DMS79 treated with DMSO at 0.1 percent for 48 hours (cell line): ENCODE results near the gene SSTR5.

Experiments used
- DNase-seq: peaks from one replicate; lab custom pipeline; 2025; lab: John Stamatoyannopoulos, UW

The SSTR5 gene

DNA sequence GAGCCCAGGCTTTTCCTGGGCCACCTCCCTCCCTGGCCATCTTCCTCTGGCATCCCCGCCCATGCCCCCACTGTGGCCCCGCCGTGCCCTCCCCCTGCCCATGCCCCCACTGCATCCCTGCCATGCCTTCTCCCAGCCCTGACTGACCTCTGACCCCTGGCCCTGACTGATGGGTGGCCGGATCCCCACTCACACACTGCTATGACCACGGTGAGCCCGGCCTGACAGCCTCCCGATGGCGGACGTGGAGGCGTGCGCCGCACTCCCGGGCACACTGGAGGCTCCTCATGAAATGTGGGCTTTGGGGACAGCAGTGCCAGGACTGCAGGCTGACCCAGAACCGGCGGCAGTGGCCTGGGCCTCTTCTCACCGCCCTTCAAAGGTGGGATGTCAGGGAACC is 34.1 kb downstream of the SSTR5 start:
- no peak for DNase-seq

DNA sequence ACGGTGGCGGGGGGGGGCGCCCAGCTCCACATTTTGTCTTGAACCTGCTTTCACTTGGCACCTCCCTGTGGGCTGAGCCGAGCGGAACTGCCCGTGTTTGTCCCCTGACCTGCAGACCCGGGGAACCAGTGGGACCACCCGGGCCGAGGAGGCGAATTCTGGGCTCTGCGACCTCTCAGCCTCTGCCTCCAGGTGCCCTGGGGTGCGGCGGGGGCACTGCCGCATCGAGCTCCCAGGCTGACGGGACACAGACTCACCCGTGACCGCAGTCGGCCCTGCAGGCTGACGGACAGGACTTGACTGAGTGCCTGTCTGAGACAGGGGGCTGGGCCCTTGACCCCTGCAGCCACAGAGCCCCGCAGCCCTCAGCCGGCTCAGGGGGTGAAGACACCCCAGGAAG is 34.6 kb downstream of the SSTR5 start:
- no peak for DNase-seq

GRCh38 chr16:1107731-1108130 is 35.2 kb downstream of the SSTR5 start:
- no peak for DNase-seq

DNA sequence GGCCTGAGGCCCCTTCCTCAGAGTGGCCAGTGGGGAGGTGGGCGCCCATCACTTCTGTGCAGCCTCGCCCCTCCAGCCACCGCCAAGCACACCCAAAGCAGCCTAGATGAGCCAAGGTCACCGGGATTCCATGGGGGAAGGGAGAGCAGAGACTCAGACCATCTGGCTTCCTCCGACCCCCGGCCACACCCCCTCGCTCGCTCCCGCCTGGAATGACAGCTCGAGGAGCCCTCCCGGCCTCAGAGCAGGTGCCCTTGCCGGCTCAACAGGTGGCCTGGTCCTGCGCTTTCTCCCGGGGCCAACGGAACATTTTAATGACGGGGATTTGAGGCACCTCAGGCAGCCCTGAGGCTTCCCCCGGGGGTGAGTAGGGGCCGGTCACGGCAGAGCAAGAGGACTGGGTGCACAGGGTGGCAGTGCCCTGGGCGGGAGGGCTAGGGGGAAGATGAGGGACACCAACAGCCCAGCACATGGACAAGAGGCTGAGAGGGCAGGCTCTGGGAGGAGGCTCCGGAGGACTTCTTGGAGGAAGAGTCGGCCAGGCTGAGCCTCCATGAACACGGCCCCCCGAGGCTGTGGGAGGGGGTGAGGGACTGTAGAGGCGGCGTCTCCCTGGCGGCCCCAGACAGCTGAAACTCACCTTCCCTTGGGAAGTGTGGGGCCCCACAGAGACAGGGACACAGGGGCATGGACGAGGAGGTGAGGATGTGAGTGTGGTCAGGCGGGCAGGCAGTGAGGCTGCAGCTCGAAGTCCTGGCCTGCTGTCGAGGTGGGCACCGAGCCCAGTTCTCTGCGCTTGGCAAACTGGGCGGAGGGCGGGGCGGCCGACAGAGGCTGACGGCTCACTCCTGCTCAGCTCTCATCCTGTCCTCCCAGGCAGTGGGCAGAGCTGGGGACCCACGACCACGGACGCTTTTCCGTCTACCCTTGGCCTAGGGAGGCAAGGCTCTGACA is 36.0 kb downstream of the SSTR5 start:
- peak; percentile 14 for DNase-seq

GRCh38 chr16:1109648-1110047 is 37.1 kb downstream of the SSTR5 start:
- no peak for DNase-seq

- no peak for DNase-seq
Observed at GRCh38 chr16:1112506-1113184, 40.1 kb downstream of the SSTR5 start.

GRCh38 chr16:1113489-1113888 is 40.9 kb downstream of the SSTR5 start:
- DNase-seq = no peak

DNA sequence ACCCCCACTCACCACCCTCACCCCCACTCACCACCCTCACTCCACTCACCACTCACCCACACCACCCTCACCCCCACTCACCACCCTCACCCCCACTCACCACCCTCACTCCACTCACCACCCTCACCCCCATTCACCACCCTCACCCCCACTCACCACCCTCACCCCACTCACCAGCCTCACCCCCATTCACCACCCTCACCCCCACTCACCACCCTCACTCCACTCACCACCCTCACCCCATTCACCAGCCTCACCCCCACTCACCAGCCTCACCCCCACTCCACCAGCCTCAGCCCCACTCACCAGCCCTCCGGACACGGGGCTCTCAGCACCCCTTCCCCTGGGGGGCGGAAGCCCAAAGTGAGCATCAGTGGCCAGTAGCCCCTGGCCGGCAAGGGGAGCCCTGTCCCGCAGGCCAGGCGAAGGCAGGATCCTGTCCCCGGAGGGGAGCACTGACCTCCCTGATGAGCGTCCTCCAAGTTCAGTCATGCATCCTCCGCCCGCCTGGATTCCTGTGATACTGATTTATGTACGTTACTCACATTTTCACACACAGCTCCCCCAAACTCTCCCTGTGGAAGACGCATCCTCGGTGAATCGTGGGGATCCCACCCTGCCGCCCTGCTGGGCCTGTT is 41.5 kb downstream of the SSTR5 start:
- no peak for DNase-seq

DNA sequence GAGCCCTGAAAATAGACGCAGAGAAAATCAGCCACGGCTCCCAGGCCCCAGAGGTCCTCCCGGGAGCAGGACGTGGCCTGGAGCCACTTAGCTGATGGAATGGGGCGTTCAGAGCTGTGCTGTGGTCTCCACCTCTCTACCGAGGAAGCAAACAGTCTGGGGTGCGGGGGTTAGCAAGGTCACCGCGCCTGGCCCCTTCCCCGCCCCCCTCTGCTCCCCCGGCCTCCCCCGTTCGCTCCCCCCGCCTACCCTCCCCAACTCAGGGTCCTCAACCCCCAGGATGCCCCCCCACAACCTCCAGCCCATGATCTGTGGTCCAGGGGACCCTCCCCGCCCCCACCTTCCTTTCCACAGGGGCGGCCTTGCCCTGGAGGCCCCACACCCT is 44.1 kb downstream of the SSTR5 start:
- no peak for DNase-seq

GRCh38 chr16:1117176-1117900 is 44.8 kb downstream of the SSTR5 start:
- DNase-seq = no peak

DNA sequence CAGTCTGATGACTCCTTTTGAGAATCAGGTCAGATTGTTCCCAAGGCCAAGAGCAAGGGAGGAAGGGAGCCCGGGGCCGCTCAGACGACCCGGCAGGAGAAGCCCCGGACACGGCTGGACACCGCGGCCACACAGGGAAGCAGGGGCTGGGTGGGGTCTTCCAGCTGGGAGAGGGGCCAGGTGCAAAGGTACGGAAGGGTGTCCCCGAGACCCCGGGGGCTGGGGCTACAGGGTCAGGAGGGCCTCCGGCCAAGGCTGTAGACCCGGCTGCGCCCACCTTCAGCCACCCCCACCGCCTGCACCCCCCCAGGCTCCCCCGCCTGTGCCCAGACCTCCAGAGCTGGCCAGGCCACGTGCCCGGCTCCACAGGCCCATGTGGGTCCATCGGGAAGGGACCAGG is 45.4 kb downstream of the SSTR5 start:
- DNase-seq = no peak

DNA sequence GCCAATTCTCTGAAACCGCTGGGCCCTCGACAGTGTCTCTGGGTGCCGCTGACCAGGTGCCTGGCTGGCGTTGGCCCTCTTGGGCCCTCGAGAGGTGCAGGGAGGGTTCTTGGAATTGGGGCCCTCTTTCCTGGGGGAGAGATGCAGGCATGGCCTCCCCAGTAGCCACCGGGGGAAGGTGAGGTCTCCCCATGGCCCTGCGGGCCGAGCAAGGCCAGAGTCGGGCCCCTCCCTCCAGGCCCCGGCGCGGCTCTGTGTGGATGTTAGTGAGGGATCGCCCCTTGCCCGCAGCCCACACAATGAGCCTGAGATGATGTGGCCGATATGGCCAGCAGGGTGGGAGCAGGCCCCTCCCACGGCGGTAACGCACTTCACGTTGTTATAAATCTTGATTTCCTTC is 46.6 kb downstream of the SSTR5 start:
- no peak for DNase-seq

DNA sequence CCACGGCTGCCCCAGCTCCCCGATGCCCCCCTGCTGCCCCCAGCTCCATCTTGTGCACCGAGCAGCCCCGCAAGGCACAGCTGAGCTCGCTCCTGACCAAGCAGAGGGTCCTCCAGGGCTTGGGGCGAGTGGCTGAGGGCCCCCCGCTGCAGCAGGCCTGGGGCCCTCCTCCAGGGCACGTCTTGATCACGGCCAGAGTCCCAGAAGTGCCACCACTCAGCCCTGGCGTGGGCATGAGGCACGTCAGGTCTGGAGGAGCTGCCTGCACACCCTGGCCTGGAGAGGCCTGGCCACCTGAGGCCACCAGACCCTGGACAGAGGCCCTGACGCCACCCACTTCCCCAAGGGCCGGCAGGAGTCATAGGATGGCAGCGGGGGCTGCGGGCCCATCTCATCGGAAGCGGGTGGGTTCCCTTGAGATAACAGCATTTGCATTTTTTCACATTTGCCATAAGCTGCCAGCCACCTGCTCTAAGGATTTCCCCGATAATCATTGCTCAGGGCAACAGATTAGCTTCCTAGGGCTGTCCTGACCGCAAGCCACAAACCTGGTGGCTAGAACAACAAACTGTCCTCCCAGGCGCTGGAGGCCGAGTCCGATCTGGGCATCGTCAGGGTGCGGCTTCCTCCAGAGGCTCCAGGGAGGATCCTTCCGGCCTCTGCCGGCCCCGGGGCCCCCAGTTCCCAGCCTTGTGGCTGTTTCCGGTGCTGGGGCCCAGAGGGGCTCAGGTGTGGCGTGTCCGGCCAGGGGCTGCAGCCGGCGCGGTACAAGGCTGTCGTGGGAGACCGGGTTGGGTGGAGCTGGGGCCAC is 47.4 kb downstream of the SSTR5 start:
- no peak for DNase-seq

- DNase-seq = no peak
Observed at GRCh38 chr16:1120577-1120941, 48.0 kb downstream of the SSTR5 start.

- no peak for DNase-seq
Observed at GRCh38 chr16:1121009-1121408, 48.5 kb downstream of the SSTR5 start.

GRCh38 chr16:1121601-1122397 is 49.3 kb downstream of the SSTR5 start:
- no peak for DNase-seq

GRCh38 chr16:1122398-1122765 is 49.8 kb downstream of the SSTR5 start:
- DNase-seq = no peak

DNA sequence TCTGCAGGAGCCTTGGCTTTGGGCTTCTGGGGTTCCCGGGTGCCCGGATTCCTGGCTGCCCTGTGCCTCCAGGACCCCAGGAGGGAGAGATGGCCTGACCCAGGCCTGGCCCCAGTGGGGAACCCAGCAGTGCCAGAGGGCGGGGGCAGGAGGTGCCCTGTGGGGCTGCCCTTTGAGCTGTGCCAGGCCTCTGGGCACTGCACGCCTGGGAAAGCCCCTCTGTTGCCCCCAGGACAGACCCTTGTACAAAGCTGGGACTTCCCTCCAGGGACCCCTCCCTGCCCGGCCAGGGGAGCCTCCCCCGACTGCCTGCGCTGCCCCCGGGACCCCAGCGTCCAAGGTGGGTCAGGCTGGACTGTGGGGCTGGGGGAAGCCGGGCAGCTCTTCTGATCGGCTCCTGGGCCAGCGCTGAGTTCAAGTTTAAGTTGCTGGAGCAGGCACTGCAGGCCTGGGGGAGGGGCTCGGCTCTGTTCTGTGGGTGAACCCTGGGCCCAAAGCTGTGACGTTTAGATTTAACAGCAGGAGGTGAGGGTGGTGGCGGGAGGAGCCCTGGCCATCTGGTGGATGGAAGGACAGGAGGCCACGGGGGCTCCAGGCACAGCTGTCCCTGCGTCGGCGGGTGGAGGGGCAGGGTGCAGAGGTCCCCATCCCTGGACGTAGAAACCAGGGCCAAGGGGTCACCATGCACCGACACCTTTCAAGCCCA is 51.1 kb downstream of the SSTR5 start:
- DNase-seq = no peak

GRCh38 chr16:1124291-1124690 is 51.7 kb downstream of the SSTR5 start:
- DNase-seq = no peak

DNA sequence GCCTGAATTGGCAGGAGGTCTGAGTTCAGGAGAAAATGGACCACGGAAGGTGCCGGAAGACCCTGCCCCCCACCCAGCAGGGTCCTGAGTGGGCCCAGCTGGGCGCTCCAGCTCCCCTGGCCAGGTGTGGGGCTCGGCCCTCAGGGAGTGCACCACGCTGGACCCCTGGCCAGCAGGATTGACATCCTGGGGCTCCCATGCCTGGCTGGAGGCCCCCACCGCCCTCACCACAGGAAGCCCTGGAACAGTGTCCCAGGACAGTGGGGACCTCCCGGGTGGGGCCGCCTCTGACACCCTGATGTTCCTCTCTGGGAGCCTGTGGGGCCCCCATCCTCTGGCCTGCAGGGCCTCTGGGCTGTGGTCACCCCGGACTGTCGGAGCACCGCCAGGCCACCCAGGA is 52.2 kb downstream of the SSTR5 start:
- DNase-seq = no peak
